CD1c-positive myeloid dendritic cell (primary cell): ENCODE data around the gene TMEM132C.
"Not testable (repeated sequence)": the region's sequence is repeated elsewhere in the genome, so short reads cannot be mapped to it uniquely, and the experiment has no call there.

Source experiments
- DNase-seq: peaks from one replicate; pipeline ENCODE4 v3.0.0-alpha.2; 2016; ENCODE audit errors: extremely low spot score

The TMEM132C gene

DNA sequence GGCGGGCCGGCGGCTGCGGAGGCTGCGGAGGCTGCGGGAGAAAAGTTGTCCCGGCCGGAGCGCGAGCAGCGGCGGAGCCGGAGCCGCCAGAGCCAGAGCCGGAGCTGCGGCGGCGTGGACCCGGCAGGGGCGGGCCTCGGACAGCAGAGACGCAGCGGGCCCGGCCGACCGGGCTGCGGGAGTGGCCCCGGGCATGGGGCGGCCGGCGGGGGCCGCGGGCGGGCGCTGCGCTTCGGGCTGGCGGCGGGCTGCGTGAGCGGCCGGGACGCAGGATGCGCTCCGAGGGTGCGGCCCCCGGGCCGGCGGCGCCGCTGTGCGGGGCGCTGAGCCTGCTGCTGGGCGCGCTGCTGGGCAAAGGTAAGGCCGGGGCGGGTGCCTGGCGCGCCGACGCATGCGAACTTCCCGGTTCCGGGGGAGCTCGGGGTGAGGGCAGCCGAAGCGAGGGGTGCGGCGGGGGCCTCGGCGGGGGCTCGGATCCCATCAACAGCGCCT lies at the start of gene TMEM132C:
Gene TMEM132C (plus strand): TSS at position 40 of the 492 bp plus-strand sequence. CDS start 233 bp downstream, at position 273.
- no peak for DNase-seq

DNA sequence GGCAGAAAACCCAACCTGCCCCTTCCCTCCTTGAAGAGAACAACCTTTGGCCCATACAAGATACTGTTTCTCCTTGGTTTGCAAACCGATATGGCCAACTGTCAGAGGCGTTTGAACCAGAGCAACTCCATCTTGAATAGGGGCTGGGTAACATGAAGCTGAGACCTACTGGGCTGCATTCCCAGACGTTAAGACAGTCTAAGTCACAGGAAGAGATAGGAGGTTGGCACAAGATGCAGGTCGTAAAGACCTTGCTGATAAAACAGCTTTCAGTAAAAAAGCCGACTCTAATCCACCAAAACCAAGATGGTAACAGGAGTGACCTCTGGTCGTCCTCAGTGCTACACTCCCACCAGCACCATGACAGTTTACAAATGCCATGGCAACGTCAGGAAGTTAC lies 42.7 kb upstream of the TMEM132C start:
- DNase-seq, result no peak

- DNase-seq, result no peak
Measured at GRCh38 chr12:128228581-128228980, 38.4 kb upstream of the TMEM132C start.

DNA sequence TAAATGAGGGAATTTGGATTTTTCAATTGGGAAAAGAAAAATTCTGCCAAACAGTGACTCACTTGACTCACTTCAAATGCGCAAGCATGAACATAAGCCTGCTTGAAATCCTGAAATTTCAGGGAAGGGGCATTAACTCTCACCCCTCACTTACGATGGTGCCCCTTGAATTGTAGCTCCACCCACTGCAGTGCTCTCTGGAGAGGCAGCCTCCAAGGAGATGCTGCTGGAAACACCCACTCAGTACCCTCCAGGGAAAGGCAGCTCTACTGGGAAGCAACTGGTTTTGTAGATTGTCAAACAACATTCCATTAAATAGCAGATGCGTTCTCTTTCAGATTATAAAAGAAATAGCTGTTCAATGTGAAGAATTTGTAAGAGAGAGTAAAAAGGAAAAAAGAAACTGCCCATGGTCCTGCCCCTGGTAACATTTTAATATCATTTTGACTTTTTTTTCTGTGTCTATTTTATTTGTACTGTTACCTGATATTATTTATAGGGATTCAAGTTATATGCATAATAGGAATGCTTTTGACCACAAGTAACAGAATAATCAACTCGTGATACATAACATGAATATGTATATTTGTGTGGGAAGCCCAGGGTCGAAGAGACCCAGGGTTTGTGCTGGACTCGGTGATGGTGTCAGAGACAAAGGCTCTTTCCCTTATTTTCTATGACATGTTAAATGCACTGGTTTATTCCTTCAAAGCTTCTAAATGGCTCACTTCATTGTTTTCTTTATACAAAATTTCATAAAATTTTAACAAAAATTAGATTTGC lies 31.1 kb upstream of the TMEM132C start:
- DNase-seq, result no peak

DNA sequence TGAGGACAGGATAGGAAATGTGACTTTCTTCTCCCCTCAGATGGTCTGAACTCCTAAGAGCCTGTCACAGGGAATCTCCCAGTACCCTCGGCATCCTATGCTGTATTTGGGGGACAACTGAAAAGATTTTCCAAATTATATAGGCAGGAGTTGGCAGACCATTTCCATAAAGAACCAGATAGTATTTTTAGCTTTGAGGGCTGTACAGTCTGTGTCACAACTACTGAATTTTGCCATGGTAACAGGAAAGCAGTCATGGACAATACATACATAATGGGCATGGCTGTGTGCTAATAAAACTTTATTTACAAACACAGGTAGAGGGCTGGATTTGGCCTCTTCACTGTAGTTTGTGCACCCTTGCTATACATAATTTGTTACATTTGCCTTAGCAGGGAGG lies 30.4 kb upstream of the TMEM132C start:
- no peak for DNase-seq

- no peak for DNase-seq
Measured at GRCh38 chr12:128240745-128241144, 26.2 kb upstream of the TMEM132C start.

GRCh38 chr12:128245121-128245520 lies 21.8 kb upstream of the TMEM132C start:
- DNase-seq, result no peak

DNA sequence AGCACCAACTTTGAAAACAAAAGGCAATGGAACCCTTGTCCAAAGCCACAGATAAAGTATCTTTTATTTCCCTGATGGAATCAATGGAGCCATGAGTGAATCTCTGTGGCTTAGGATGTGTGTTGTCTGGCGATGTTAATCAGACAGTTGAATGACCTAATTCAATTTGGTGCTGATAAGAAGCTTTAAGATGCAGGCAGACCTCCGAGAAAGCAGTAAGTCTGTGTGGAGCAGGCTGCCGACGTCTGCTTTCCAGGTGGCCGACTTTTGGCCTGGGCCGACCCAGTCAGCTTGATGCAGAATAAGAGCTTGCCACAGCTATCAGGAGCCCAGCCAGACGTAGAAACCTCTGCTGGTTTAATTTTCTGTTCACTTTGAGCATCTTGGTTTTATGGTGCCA lies 21.1 kb upstream of the TMEM132C start:
- no peak for DNase-seq

- no peak for DNase-seq
Measured at GRCh38 chr12:128250096-128250495, 16.9 kb upstream of the TMEM132C start.

DNA sequence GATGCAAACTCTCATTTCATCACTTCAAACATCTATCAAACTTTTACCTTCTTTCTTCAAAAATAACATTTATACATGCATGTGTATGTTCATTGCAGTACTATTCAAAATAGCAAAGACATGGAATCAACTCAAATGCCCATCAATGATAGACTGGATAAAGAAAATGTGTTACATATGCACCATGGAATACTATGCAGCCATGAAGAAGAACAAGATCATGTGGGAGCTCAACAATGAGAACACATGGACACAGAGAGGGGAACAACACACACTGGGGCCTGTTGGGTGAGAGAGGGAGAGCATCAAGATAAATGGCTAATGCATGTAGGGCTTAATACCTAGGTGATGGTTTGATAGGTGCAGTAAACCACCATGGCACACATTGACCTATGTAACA lies 13.1 kb upstream of the TMEM132C start:
- not testable (repeated sequence) for DNase-seq

GRCh38 chr12:128258866-128259555 lies 8.0 kb upstream of the TMEM132C start:
- DNase-seq, result no peak

DNA sequence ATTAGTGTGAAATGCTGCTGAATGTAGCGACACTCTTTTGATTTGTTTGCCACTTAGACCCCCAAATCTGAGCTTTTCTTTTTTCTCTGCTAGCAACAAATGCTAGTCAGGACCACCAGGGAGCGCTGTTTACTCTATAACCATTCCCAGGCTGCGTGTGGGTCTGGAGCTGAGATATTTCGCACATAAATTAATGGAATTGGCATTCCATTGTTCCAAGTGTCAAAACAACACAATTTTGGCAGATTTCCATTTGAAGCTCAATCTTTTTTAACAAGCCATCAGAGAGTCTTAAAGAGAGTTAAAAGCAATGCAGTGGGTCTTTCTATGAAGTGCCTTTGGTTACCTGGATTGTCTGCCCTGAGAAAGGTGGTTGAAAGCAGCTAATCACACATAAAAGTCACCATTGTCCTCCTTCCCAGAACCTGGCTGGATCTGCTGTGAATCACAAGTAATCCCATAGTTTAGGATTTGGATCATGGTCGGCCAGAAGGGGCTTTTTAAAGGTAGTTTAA lies 7.4 kb upstream of the TMEM132C start:
- peak; percentile 2 for DNase-seq

DNA sequence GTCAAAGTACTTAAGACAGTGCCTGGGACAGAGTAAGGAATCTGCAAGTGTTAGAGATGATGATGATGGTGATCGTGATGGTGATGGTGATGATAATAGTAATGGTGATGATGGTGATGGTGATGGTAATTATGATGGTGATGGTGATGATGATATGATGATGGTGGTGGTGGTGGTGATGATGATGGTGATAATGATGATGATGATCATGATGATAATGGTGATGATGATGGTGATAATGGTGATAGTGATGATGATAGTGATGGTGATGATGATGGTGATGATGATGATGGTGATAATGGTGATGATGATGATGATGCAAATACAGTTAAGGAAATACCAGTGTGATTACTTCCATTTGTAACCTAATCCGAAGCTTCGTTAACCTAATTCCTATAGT lies 5.2 kb upstream of the TMEM132C start:
- no peak for DNase-seq

GRCh38 chr12:128265566-128265965 lies 1.4 kb upstream of the TMEM132C start:
- DNase-seq, result no peak

DNA sequence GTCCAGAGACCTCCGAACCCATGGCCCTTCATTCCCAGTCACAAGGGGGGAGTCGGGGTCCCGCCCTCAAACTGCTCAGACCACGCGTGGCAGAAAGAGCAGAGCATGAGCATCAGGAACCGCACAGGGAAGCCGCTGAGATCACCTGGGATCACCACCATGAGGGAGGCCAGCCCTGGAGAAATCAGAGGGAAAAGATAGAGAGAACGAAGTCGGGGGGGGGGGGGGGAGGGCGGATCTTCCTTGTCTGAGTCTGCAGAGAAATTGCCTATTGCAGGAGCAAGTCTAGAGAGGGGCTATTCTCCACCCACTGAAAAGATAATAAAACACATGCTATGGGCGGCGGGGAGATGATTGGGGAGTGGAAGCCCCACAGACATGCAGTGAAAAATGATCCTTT lies 884 bp upstream of the TMEM132C start:
- DNase-seq, result no peak

- no peak for DNase-seq
Measured at GRCh38 chr12:128266541-128267130, 334 bp upstream of the TMEM132C start.

DNA sequence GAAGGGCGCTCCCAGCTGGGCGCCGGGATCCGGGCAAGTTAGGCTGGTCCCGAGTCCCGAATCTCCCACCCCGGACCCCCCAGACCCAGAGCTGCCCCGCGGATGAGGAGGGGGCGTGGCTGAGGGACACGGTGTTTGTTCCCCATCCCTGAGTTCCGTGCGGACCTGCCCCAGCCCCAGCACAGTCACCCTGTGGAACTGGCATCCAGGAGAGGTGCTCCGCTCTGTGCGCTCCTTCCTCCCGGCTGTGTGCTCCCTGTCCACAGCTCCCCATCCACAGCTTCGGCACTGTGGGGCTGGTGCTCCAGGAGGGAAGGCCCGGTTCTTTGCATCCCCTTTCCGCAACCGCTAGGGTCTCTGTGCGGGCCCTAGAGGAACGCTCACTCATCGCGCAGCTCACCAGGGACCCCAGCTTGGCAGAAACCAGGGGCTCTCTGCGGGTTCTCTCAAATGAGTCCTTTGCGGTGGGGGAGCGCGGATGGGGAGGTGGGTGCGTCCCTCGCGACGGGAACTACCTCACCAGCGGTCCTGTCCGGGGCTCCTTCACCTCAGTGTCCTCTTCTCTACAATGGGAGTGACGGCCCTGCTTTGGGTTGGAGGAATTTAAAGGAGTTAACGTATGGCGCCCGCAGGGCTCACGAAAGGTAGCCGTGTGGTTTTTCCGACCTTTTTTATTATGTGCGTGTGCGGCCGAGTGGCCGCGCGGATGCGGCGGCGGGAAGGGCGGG lies 845 bp downstream of the TMEM132C start:
- no peak for DNase-seq

- DNase-seq, result no peak
Measured at GRCh38 chr12:128268379-128268995, 1.5 kb downstream of the TMEM132C start.

DNA sequence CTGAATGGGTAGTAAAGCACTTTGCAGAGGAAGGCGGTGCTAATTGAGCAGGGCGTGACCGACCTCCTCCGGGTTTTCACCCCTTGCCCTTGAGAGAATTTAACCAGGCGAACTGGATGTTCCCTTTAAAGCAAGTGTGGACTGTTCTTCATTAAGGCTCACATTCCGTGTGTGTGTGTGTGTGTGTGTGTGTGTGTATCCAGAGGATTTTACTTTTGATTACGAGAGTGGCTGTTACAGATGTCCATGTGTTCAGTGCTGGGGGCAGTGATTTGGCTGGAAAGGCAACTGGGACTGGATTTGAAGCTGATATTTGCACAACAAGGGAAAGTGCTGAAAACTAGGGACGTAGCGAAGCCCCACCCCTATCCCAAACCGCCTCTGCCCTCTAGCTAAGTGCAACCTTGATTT lies 2.2 kb downstream of the TMEM132C start:
- DNase-seq, result no peak

GRCh38 chr12:128276471-128276870 lies 9.5 kb downstream of the TMEM132C start:
- DNase-seq, result no peak

- no peak for DNase-seq
Measured at GRCh38 chr12:128286970-128287369, 20.0 kb downstream of the TMEM132C start.
